ENCODE data around the gene IL22RA1. TPM values are rescaled to one million over a fixed set of nuclear protein-coding genes. Genes with fewer than 3 reads are reported as not detected.
A peak's percentile ranks its signal among the peaks of the same experiment; 100 is the strongest.

Gene IL22RA1, protein sequence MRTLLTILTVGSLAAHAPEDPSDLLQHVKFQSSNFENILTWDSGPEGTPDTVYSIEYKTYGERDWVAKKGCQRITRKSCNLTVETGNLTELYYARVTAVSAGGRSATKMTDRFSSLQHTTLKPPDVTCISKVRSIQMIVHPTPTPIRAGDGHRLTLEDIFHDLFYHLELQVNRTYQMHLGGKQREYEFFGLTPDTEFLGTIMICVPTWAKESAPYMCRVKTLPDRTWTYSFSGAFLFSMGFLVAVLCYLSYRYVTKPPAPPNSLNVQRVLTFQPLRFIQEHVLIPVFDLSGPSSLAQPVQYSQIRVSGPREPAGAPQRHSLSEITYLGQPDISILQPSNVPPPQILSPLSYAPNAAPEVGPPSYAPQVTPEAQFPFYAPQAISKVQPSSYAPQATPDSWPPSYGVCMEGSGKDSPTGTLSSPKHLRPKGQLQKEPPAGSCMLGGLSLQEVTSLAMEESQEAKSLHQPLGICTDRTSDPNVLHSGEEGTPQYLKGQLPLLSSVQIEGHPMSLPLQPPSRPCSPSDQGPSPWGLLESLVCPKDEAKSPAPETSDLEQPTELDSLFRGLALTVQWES
- 0.37 and 0.77 TPM in 2 replicates for total RNA-seq (2014; rRNA removed; shearing (Covaris generic))
- polyA plus RNA-seq (2015; cell fraction: cytosol; rRNA removed), result 1.8 and 2.8 TPM in 2 replicates
- polyA plus RNA-seq (2015; cell fraction: nucleus; rRNA removed), result 0.35 and 1.4 TPM in 2 replicates

GRCh38 chr1:24142546-24143534, at the start of gene IL22RA1:
TSS of gene IL22RA1 (minus strand) at chr1:24143140. CDS start at chr1:24143082, 58 bp downstream.
- in situ Hi-C loops (cut with HindIII; ENCODE audit: low pct_unique_long_range_greater_than_20kb, low sequenced_read_pairs), result no loop called here
- no peak for DNase-seq (ENCODE audit: low read depth, low spot score)

GRCh38 chr1:24191860-24192259, 48.9 kb upstream of the IL22RA1 start:
- DNase-seq (ENCODE audit: low read depth, low spot score), result peak; percentile 60
- in situ Hi-C loops (cut with HindIII; ENCODE audit: low pct_unique_long_range_greater_than_20kb, low sequenced_read_pairs), result loop anchor here (10.0 kb wide), 1 partner anchor 203 kb away; no protein-coding TSS in a partner anchor

DNA sequence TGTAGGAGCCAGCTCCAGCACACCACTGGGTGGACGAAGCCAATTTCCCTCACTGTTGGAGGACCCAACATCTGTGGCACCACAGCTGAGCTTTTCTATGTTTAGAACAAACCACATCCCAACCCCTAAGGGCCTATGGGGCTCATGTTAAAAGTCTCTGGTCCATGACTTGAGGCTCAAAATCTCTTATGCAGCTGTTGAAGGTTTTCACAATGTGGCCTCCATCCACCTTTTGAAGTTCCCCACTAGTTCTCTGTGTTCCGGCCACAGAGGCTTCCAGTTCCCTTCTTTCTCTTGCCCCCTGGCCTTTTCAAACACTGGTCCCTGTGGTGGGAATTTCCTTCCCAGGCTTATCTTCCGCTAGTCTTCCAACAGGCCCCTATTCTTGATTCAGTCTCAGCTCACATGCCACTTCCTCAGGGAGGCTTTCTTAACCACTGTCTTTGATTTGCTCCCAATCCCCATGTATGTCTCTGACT, 48.1 kb upstream of the IL22RA1 start:
- DNase-seq (ENCODE audit: low read depth, low spot score), result peak; percentile 80
- in situ Hi-C loops (cut with HindIII; ENCODE audit: low pct_unique_long_range_greater_than_20kb, low sequenced_read_pairs), result loop anchor here (10.0 kb wide), 1 partner anchor 204 kb away; no protein-coding TSS in a partner anchor

GRCh38 chr1:24189528-24189927, 46.6 kb upstream of the IL22RA1 start:
- in situ Hi-C loops (cut with HindIII; ENCODE audit: low pct_unique_long_range_greater_than_20kb, low sequenced_read_pairs), result no loop called here
- no peak for DNase-seq (ENCODE audit: low read depth, low spot score)

- DNase-seq (ENCODE audit: low read depth, low spot score), result no peak
- in situ Hi-C loops (cut with HindIII; ENCODE audit: low pct_unique_long_range_greater_than_20kb, low sequenced_read_pairs), result no loop called here
Measured at GRCh38 chr1:24186993-24187790, 44.3 kb upstream of the IL22RA1 start, which contains the start of gene IFNLR1. TSS of gene IFNLR1 (minus strand) at chr1:24187289. CDS start at chr1:24187248, 41 bp downstream.

DNA sequence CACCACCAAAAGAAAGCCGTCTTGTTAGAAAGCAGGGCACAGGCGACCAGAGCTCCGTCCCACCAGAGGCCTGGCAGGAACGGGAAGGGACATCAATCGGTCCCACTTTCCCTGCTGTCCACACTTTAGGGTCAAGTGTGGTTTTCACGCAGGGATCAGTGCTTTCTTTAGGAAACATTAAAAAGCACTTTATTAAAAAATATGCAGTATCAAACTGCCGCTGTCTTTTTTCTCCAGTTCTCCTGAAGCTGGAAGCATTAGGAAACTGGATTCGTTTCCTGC, 43.7 kb upstream of the IL22RA1 start:
- in situ Hi-C loops (cut with HindIII; ENCODE audit: low pct_unique_long_range_greater_than_20kb, low sequenced_read_pairs), result no loop called here
- DNase-seq (ENCODE audit: low read depth, low spot score), result no peak

DNA sequence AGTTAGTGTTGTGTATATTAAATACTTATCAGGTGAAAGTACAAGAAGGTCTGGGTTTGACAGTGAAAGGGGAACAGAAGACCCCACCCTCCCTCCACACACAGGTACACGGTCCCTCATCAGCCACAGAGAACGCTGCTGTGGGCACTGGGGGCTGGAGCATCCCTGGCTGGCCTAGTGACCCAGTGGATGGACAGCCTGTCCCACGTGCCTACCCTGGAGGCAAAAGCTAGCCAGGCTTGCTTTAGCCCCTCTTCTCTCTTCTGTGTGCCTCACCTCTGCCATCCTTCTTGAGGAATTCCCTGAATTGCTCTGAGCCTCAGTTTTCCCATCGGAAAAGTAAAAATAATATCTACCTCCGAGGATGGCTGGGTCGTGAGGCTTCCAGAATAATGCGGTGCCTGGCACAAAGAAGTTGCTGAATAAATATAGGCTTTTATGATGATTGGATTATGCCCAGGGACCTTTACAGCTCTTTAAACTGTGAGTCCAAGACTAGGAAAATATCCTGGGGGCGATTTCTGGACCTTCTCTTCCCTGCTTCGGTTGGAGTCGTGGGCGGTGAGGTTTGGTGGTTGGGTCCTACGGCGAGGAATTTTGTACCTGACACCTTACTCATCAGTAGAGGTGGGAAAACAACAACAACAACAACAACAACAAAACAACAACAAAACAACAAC, 43.2 kb upstream of the IL22RA1 start:
- in situ Hi-C loops (cut with HindIII; ENCODE audit: low pct_unique_long_range_greater_than_20kb, low sequenced_read_pairs), result no loop called here
- no peak for DNase-seq (ENCODE audit: low read depth, low spot score)

DNA sequence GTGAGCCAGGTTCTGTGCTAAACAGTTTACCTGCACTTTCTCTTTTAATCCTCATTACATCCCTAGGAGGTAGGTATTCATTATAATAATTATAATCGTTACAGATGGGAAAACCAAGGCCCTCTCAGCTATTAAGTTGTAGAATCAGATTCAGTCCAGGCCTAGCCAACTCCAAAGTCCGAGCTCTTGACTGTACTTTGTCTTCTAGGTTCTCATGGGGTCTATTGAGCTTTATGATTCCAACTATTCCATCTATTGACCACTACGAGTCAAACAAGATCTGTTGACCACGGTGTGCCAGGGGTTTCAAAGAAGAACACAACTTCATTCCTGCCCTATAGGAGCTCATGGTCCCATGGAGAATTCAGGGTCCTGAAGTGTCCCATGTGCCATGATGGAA, 42.1 kb upstream of the IL22RA1 start:
- no peak for DNase-seq (ENCODE audit: low read depth, low spot score)
- in situ Hi-C loops (cut with HindIII; ENCODE audit: low pct_unique_long_range_greater_than_20kb, low sequenced_read_pairs), result no loop called here

DNA sequence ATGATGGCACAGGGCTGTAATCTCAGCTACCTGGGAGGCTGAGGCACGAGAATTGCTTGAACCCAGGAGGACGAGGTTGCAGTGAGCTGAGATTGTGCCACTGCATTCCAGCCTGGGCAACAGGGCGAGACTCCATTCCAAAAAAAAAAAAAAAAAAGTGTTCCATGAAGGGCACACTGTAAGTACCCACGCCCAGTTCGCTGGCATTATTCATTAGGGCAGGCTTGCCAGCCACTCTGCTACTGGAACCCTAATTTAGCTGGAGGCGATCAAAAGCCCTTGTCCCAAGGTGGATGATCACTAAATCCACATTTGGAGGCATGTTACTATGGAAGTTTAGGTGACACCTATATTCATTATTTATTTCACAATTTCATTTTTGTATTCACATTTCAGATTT, 39.1 kb upstream of the IL22RA1 start:
- in situ Hi-C loops (cut with HindIII; ENCODE audit: low pct_unique_long_range_greater_than_20kb, low sequenced_read_pairs), result no loop called here
- no peak for DNase-seq (ENCODE audit: low read depth, low spot score)

GRCh38 chr1:24181619-24182018, 38.7 kb upstream of the IL22RA1 start:
- DNase-seq (ENCODE audit: low read depth, low spot score), result no peak
- in situ Hi-C loops (cut with HindIII; ENCODE audit: low pct_unique_long_range_greater_than_20kb, low sequenced_read_pairs), result no loop called here

GRCh38 chr1:24180676-24181075, 37.7 kb upstream of the IL22RA1 start:
- DNase-seq (ENCODE audit: low read depth, low spot score), result no peak
- in situ Hi-C loops (cut with HindIII; ENCODE audit: low pct_unique_long_range_greater_than_20kb, low sequenced_read_pairs), result no loop called here

- in situ Hi-C loops (cut with HindIII; ENCODE audit: low pct_unique_long_range_greater_than_20kb, low sequenced_read_pairs), result no loop called here
- no peak for DNase-seq (ENCODE audit: low read depth, low spot score)
Measured at GRCh38 chr1:24179251-24179840, 36.4 kb upstream of the IL22RA1 start.

GRCh38 chr1:24178407-24178806, 35.5 kb upstream of the IL22RA1 start:
- in situ Hi-C loops (cut with HindIII; ENCODE audit: low pct_unique_long_range_greater_than_20kb, low sequenced_read_pairs), result no loop called here
- DNase-seq (ENCODE audit: low read depth, low spot score), result no peak

GRCh38 chr1:24177161-24177560, 34.2 kb upstream of the IL22RA1 start:
- in situ Hi-C loops (cut with HindIII; ENCODE audit: low pct_unique_long_range_greater_than_20kb, low sequenced_read_pairs), result no loop called here
- no peak for DNase-seq (ENCODE audit: low read depth, low spot score)

DNA sequence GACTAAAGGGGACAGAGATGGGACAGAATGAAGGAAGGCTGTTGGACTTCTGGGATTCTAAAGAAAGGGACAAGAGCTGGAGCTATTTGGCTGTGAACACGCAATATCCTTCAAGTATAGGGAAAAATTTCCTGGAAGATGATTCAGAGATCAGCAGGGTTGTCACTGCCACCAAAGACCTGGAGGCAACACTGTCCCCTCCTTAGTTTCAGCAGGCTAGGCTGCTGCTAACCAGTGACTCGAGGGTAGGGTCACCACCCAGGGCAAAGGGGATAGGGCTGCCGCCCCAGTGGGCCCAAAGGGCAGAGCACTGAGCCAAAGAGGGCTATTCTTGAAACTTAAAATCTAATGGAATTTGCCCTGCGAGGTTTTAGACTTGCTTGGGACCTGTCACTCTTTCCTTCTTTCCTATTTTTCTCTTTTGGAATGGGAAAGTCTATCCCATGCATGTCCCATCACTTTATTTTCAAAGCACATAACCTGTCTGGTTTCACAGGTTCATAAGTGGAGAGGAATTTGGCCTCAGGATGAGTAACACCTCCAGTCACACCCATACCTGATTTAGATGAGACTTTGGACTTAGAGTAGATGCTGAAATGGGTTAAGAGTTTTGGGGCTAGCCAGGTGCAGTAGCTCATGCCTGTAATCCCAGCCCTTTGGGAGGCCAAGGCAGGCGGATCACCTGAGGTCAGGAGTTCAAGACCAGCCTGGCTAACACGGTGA, 32.3 kb upstream of the IL22RA1 start:
- DNase-seq (ENCODE audit: low read depth, low spot score), result no peak
- in situ Hi-C loops (cut with HindIII; ENCODE audit: low pct_unique_long_range_greater_than_20kb, low sequenced_read_pairs), result no loop called here
